Effector memory CD8-positive, alpha-beta T cell (primary cell): Measurements from ENCODE around the gene CENPB.

Source experiments
- ATAC-seq: fragments of 150-1000 bp; cut with Tn5 transposase; replicated peaks from 2 replicates; pipeline ENCODE4 v1.10.0; 2021; ENCODE audit warnings: mild to moderate bottlenecking, moderate library complexity
- DNase-seq, 3 experiments: peaks; one replicate each; pipeline ENCODE4 v3.0.0; 2021
- H3K27ac Mint-ChIP-seq, 2 donors: one replicate each; pipeline ENCODE4 v1.8.0; 2022; ENCODE audit warnings: mild to moderate bottlenecking in 2 of 2, mixed read lengths in 2 of 2, moderate library complexity in 2 of 2
- H3K27me3 Mint-ChIP-seq, 2 donors: one replicate each; pipeline ENCODE4 v1.8.0; 2022; ENCODE audit warnings: mixed read lengths in 2 of 2
- H3K36me3 Mint-ChIP-seq: one replicate; pipeline ENCODE4 v1.8.0; 2022; ENCODE audit warnings: mild to moderate bottlenecking, moderate library complexity, mixed read lengths; ENCODE audit not compliant: insufficient read depth
- H3K4me1 Mint-ChIP-seq, 2 donors: one replicate each; pipeline ENCODE4 v1.8.0; 2022; ENCODE audit warnings: low read depth in 2 of 2, mixed read lengths in 2 of 2
- H3K4me3 Mint-ChIP-seq, 2 donors: one replicate each; pipeline ENCODE4 v1.8.0; 2022; ENCODE audit warnings: mild to moderate bottlenecking in 2 of 2, mixed read lengths in 2 of 2, moderate library complexity in 2 of 2
- H3K9me3 Mint-ChIP-seq, 2 donors: one replicate each; pipeline ENCODE4 v1.8.0; 2022; ENCODE audit warnings: mixed read lengths in 2 of 2

Gene CENPB

GRCh38 chr20:3751675-3752385, 34.7 kb downstream of the CENPB start:
- H3K4me1 Mint-ChIP-seq, result peaks cover 0 to 3% of the 10 kb centered on the region in 2 donors
- peak; percentile 57 for ATAC-seq
- no peak overlapping the region for H3K27ac Mint-ChIP-seq
- peak overlapping the region in 1 of 2 donors; percentile 69 for H3K4me3 Mint-ChIP-seq
- peaks cover 6 to 23% of the 10 kb centered on the region in 2 donors for H3K27me3 Mint-ChIP-seq
- DNase-seq, result peak in 2 of 3 experiments; percentile 27 to 32
- peaks cover 3% of the 10 kb centered on the region for H3K36me3 Mint-ChIP-seq
- no peaks in the 10 kb centered on the region for H3K9me3 Mint-ChIP-seq

GRCh38 chr20:3751305-3751674, 35.2 kb downstream of the CENPB start:
- Mint-ChIP-seq H3K4me3 (peak overlapping the region in 1 of 2 donors; percentile 23), H3K4me1 (peaks cover 0 to 3% of the 10 kb centered on the region in 2 donors), H3K9me3 (no peaks in the 10 kb centered on the region), H3K27me3 (peaks cover 6 to 28% of the 10 kb centered on the region in 2 donors), H3K36me3 (peaks cover 3% of the 10 kb centered on the region), H3K27ac (no peak overlapping the region)
- DNase-seq, result no peak
- no peak for ATAC-seq

GRCh38 chr20:3749689-3750531, 36.6 kb downstream of the CENPB start:
- Mint-ChIP-seq H3K27ac (no peak overlapping the region), H3K9me3 (no peaks in the 10 kb centered on the region), H3K36me3 (peaks cover 3% of the 10 kb centered on the region), H3K27me3 (peaks cover 6 to 28% of the 10 kb centered on the region in 2 donors), H3K4me3 (no peak overlapping the region), H3K4me1 (peaks cover under 1 to 8% of the 10 kb centered on the region in 2 donors)
- peak; percentile 39 for ATAC-seq
- peak in 2 of 3 experiments; percentile 24 to 49 for DNase-seq

GRCh38 chr20:3749087-3749688, 37.4 kb downstream of the CENPB start:
- Mint-ChIP-seq H3K4me1 (peaks cover 4 to 11% of the 10 kb centered on the region in 2 donors), H3K27me3 (peaks cover 6 to 28% of the 10 kb centered on the region in 2 donors), H3K36me3 (peaks cover 3% of the 10 kb centered on the region)

GRCh38 chr20:3748073-3748472, 38.5 kb downstream of the CENPB start:
- Mint-ChIP-seq H3K4me1 (peaks cover 4 to 11% of the 10 kb centered on the region in 2 donors), H3K9me3 (no peaks in the 10 kb centered on the region), H3K27ac (no peak overlapping the region), H3K36me3 (peaks cover 3% of the 10 kb centered on the region), H3K4me3 (no peak overlapping the region), H3K27me3 (peaks cover 6 to 28% of the 10 kb centered on the region in 2 donors)
- ATAC-seq, result no peak
- DNase-seq, result no peak

More at GRCh38 chr20:3749087-3749688, 37.4 kb downstream of the CENPB start:
- Mint-ChIP-seq H3K4me3 (no peak overlapping the region), H3K9me3 (no peaks in the 10 kb centered on the region), H3K27ac (no peak overlapping the region)
- DNase-seq (no peak), ATAC-seq (no peak)

GRCh38 chr20:3747471-3747870, 39.1 kb downstream of the CENPB start:
- Mint-ChIP-seq H3K36me3 (peaks cover 3% of the 10 kb centered on the region), H3K9me3 (no peaks in the 10 kb centered on the region), H3K4me1 (peaks cover 4 to 11% of the 10 kb centered on the region in 2 donors), H3K4me3 (no peak overlapping the region), H3K27ac (no peak overlapping the region), H3K27me3 (peaks cover 6 to 28% of the 10 kb centered on the region in 2 donors)
- DNase-seq (no peak), ATAC-seq (no peak)

GRCh38 chr20:3745686-3746173, 40.8 kb downstream of the CENPB start:
- Mint-ChIP-seq H3K4me3 (peak overlapping the region; percentile 72 to 75), H3K36me3 (no peaks in the 10 kb centered on the region), H3K9me3 (no peaks in the 10 kb centered on the region), H3K27me3 (peaks cover 6 to 35% of the 10 kb centered on the region in 2 donors), H3K4me1 (peaks cover 4 to 9% of the 10 kb centered on the region in 2 donors), H3K27ac (no peak overlapping the region)
- no peak for DNase-seq
- ATAC-seq, result no peak

- Mint-ChIP-seq H3K4me3 (peak overlapping the region; percentile 72 to 75), H3K4me1 (peaks cover 4 to 9% of the 10 kb centered on the region in 2 donors), H3K27me3 (peaks cover 6 to 42% of the 10 kb centered on the region in 2 donors), H3K9me3 (no peaks in the 10 kb centered on the region), H3K27ac (peak overlapping the region; percentile 42 to 67), H3K36me3 (no peaks in the 10 kb centered on the region)
- peak; percentile 58 to 71 (median 70) for DNase-seq
- ATAC-seq, result peak; percentile 84
Observed at GRCh38 chr20:3744806-3745685, 41.5 kb downstream of the CENPB start.

GRCh38 chr20:3744037-3744436, 42.5 kb downstream of the CENPB start:
- H3K27ac Mint-ChIP-seq, result no peak overlapping the region
- H3K9me3 Mint-ChIP-seq, result no peaks in the 10 kb centered on the region
- no peak overlapping the region for H3K4me3 Mint-ChIP-seq
- peaks cover 4 to 9% of the 10 kb centered on the region in 2 donors for H3K4me1 Mint-ChIP-seq
- H3K27me3 Mint-ChIP-seq, result peaks cover 6 to 44% of the 10 kb centered on the region in 2 donors
- no peak for DNase-seq
- H3K36me3 Mint-ChIP-seq, result no peaks in the 10 kb centered on the region
- no peak for ATAC-seq

- Mint-ChIP-seq H3K9me3 (no peaks in the 10 kb centered on the region), H3K4me1 (peaks cover 4 to 9% of the 10 kb centered on the region in 2 donors), H3K4me3 (no peak overlapping the region), H3K36me3 (no peaks in the 10 kb centered on the region), H3K27ac (no peak overlapping the region), H3K27me3 (peaks cover 6 to 36% of the 10 kb centered on the region in 2 donors)
- no peak for DNase-seq
- ATAC-seq, result no peak
Observed at GRCh38 chr20:3743251-3743650, 43.3 kb downstream of the CENPB start.

- DNase-seq (no peak), ATAC-seq (no peak)
- Mint-ChIP-seq H3K9me3 (no peaks in the 10 kb centered on the region), H3K36me3 (no peaks in the 10 kb centered on the region), H3K27me3 (peaks cover 0 to 23% of the 10 kb centered on the region in 2 donors), H3K4me1 (peaks cover 4 to 9% of the 10 kb centered on the region in 2 donors), H3K4me3 (no peak overlapping the region), H3K27ac (no peak overlapping the region)
Observed at GRCh38 chr20:3741836-3742458, 44.6 kb downstream of the CENPB start.

GRCh38 chr20:3740615-3741301, 45.8 kb downstream of the CENPB start:
- no peak for ATAC-seq
- Mint-ChIP-seq H3K27me3 (peaks cover 0 to 17% of the 10 kb centered on the region in 2 donors), H3K27ac (peak overlapping the region in 1 of 2 donors; percentile 60), H3K9me3 (no peaks in the 10 kb centered on the region), H3K36me3 (no peaks in the 10 kb centered on the region), H3K4me1 (peaks cover 4 to 9% of the 10 kb centered on the region in 2 donors), H3K4me3 (no peak overlapping the region)
- no peak for DNase-seq
